Measurements from ENCODE around the gene BMP4.
"Not testable (repeated sequence)": the region's sequence is repeated elsewhere in the genome, so short reads cannot be mapped to it uniquely, and the experiment has no call there.

BMP4 gene

DNA sequence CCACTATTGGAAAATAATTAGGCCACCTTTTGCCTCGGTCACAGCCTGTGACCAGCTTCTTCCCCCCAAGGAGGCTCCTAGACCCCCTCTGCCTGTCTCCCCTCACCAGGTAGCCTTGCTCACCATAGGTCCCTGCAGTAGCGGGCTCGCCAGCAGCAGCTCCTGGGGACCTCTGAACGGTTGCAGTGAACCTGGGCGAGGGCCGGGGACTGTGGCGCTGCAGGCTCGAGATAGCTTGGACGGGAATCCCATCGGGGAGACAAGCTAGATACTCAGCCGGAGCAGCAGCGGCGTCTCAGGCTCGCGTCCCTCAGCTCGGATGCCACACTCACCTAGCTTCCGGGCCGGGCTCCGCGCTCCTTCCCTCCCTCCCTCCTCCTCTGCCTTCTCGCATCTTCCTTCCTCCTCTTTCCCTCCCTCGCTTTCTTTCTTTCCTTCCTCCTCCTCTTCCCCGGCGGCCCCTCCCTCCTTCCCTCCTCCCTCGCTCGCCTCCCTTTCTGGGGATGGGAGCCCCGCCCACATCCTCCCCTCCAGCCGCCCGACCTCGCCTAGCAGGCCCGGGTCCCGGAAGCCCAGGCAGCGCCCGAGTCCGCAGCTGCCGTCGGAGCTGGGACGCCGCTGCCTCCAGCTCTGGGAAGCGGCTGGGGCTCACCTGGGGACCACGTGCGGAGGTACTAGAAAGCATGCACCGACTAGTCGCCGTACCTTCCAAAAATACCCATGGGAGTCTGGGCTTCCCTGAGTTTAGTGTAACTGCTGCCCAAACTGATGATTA lies at the start of gene BMP4:
Gene BMP4, minus strand, starts transcription at position 399 of the 775 bp plus-strand sequence. CDS start 4,603 bp downstream, outside the sequence.
- peak in 1 of 2 experiments; percentile 80 for DNase-seq

DNA sequence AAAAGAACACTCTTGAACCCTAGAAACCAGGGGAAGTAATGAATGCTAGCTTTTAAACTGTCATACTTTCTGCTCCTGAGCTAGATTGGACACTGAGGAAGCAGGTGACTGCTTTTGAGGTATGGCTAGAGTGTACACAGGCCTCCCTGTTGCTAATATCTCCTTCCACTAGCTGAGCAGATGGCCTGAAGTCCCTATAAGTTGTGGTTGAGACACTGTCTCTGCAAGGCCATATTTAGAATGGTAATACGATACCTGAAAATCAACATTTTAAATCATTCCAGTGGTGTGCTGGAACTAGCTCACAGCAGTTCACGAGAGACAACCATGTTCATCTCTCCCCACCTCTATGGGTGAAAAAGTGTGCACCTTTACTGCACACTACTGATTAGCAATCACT lies 46.4 kb upstream of the BMP4 start:
- DNase-seq: peak in 1 of 2 experiments; percentile 19

DNA sequence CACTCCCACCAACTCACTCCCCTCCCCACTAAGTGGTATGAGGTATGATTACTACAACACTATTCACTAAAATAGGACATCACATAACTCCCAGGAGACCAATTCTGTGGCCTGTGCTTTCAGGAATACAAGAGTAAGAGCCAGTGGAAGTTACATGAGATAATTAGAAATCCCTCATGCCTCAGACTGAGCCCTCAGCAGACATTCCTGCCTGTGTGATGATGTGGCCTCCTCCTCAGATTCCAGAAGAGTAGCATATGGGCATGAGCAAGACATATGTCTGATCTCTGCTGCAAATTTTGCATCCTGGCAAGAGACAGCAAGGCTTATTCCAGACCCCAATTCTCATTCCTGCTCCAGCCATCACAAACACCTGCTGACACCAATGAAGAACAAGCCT lies 46.0 kb upstream of the BMP4 start:
- DNase-seq: no peak

DNA sequence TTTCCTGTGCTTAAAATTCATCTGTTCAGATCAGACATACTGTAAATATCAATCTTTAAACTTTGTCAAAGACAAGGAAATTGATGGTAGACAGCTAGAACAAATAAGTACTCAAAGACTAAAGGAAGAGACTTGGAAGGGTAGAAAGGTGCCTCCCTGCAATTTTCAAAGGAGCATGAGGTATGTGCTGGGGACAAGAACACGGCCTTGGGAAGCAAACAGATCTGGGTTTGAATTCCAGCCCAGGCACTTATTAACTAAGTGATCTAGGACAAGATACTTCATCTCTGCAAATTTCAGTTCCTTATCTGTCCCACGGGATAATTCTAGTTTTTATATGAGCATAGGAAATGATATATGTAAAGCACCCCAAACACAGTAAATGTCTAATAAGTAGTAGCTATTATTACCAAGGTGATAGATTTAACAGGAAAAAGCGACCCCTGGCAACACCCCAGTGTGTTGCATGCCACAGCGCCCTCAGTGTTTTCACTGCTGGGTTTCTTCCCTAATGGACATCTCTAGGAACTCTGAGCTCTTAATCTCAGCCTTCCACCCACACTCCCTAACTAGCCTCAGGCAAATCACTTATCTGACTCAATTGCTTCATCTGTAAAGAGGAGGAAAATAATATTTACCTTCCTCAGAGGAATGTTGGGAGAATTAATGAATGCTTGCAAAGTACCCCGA lies 44.7 kb upstream of the BMP4 start:
- DNase-seq: peak in 1 of 2 experiments; percentile 11

DNA sequence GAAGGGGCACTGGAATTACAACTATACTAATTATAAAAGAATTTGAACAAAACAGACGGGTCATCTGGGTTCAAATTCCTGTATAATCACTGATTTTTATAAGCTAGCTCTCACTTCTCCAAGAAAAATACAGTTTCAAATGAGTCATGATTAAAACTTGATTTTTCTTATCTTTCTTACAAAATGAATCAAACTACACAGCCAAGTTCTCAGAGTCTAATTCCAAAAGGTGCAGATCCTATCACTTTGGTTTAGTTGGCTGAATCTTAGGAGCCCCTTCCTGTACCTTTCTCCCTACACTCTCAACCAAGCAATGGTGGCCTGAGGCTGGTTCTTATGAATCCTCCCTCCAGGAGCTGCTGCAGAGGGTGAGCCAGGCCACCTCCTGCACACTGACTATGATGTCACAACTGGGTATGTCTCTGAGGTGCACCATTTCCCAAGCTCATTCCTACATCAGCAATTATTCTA lies 43.8 kb upstream of the BMP4 start:
- DNase-seq: no peak

DNA sequence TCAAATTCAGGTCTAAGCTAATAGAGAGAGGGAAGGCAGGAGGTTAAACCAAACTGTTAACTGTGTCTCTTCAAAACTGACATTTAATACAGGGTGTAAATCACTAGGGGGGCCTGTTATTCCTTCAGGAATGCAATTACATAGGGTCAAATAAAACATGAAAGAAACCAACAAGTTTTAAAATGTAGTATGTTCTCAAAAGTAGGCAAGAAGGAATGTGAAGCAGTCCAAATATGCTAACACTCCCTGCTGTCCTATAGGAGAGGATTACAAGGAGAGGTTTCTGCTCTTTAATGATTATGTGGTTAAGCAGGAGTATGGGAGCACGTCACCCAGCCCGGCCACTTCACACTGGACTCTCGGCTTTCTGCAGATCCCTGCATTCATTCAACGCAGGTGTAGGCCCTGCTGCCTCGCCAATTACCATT lies 42.5 kb upstream of the BMP4 start:
- DNase-seq: no peak

DNA sequence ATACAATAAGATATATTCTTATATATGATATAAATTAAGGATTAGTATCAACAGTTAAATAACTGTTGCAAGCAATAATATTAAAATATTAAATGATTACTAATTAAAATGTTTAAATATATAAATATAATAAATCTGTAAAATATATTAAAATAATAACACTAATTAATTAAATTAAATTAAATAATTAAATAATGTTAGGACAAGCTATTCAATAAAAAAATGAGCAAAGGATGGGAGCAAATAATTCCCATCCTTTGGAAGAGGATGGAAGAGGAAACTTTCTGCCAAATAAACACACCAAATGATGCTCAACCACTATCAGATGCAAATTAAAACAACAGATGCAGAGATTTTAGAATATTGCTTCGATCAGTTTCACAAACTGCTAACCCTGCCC lies 39.4 kb upstream of the BMP4 start:
- no peak for DNase-seq

DNA sequence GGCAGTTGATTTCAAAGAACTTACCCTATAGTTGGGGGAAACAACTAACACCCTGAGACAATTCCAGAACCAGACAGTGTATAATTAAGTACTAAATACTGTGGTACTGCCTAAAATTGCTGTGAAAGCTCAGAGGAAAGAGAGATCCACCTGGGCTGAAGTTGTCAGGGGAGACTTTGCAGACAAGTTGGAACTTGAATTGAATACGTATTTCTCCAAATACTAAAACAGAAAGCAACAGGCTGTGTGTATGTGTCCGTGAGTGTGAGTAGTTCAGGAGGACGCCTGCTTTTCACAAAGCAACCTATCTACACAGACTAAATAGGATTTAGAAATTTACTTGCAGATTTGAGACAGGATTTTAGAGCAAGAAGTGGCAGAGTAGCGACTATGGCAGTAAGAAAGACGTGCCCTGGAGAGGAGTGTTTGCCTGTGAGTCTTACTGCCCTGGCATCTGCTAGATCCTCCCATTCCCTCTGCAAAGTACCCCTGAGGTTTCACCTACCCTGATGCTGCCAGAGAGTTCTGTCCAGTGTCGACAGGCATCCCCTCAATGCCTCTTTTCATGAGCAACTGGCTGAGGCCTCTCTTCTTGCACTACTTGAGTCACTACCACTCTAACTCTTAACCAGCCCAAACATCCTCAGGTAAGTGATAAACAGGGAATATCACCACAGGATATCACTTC lies 37.4 kb upstream of the BMP4 start:
- no peak for DNase-seq

DNA sequence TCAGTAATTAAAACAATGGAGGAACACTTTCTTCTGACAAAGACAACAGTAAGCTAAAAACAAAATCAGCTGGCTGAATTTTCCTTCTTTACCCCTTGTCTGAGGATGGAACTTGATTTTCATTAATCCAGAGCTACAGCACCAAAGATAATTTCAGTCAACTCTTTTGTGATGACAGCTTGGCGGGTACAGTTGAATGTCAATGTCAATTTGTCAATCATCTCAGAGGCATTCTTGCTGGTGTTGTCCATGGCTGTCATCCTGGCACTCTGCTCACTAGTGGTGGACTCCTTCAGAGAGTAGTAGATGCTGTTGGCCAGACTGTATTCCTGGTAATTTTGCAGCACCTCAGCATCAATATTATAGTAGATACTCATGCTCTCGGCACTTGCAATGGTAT lies 34.4 kb upstream of the BMP4 start:
- DNase-seq: no peak

DNA sequence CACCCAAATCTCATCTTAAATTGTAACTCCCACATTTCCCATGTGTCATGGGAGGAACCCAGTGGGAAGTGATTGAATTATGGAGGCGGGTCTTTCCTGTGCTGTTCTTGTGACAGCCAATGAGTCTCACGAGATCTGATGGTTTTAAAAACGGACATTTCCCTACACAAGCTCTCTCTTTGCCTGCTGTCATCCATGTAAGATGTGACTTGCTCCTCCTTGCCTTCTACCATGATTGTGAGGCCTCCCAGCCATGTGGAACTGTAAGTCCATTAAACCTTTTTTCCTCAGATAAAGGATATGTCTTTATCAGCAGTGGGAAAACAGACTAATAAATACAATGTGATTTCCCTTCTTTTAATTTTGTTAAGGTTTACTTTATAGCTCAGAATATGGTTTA lies 30.1 kb upstream of the BMP4 start:
- DNase-seq: not testable (repeated sequence)

DNA sequence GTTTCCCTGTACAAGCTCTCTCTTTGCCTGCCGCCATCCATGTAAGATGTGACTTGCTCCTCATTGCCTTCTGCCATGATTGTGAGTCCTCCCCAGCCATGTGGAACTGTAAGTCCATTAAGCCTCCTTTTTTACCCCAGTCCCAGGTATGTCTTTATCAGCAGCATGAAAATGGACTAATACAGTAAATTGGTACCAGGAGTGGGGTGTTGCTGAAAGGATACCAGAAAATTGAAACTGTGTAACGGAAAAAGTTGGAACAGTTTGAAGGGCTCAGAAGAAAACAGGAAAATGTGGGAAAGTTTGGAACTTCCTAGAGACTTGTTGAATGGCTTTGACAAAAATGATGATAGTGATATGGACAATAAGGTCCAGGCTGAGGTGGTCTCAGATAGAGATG lies 28.3 kb upstream of the BMP4 start:
- not testable (repeated sequence) for DNase-seq

DNA sequence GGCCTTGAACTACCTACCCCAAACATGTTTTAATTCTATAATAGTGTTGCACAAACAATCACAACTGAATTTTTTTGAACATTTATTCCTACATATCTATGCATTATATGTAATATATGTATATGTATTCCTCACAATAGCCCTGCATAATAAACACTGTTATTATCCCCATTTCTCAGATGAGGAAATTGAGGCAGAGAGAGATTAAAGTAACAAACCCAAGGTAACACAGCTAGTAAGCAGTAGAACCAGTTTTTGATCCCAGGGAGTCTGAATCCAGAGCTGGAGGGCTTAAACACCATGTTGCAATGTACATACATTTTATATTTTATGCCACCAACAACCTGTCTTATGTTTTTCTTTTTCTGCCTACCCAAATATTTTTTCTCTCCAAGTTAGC lies 26.5 kb upstream of the BMP4 start:
- DNase-seq: no peak

DNA sequence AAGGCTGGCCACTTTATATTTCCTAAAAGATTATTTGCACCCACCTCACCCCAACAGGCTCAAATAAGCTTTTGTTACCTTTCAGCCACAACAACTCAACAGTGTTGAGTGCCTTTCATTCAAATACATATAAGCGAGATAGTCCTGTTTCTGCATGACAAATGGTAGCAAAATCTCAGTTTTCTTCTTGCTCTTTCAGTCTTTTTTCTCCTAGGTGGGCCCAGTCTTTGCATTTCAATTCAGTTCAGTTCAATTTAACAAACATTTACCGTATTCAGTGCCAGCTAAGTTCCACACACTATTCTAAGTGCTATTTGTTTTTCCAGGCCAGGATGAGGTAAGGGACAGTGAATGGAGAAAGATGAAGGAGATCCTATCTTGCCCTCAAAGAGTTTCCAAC lies 25.9 kb upstream of the BMP4 start:
- no peak for DNase-seq

DNA sequence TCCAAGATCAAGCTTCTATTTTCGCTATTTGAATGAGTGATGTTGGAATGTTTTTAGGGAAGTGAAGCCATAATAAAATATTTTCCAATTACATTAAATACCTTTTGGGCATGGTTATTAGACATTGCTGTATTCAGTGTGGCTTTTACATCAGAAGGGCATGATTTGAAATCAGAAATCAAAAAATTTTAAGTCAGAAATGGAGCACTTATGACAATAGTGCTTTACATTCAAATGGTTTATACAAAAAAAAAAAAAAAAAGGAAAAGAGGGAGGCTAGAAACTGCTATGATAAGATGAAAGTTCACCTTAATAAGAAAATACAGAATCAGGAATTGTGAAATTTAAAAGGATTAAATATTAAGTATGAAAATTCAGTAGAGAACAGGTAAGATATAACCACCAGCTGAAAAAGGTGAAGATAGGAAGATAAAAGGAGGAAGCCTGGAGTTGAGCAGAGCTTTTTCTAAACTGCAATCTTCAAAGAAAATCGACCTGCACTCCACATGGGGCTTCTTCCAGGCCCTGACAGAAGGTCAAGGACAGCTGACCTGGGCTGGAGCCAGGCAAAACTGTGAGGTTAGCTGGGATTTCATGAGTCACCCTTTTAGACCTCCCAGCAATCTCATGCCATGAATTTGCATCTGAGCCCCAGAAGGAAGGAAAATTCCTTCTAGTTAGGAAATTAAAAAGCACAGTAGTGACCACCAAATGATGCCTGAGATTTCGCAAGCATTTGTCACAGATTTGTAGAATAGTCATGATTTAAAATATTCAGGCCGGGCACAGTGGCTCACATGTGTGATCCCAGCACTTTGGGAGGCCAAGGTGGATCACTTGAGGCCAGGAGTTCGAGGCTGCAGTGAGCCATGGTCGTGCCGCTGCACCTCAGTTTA lies 23.4 kb upstream of the BMP4 start:
- DNase-seq: no peak

DNA sequence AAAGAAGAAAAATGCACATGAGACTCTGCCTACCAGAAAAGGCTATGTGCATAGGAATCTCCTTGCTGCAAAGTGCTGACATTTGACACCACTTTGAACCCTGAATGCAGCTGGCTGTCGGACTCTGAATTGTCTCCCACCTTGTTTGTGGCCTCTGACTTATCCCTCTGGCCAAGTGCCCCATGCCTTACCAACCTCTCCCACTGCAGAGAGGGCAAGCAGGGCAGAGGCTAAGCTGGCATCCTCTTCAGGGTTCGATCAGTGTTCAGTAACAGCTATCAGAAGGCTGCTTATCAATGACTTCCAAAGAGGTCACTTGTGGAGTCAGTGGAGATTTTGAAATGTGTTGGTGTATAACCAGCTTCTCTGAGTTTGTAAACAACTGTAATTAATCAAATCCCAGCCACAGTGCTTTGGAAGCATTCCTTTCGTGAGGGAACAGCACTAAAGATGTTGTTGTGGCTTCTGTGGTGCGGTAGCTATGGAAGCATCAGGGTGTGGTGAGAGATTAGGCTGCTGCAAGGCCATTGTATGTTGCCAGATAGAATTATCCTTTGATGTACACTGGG lies 22.6 kb upstream of the BMP4 start:
- no peak for DNase-seq

DNA sequence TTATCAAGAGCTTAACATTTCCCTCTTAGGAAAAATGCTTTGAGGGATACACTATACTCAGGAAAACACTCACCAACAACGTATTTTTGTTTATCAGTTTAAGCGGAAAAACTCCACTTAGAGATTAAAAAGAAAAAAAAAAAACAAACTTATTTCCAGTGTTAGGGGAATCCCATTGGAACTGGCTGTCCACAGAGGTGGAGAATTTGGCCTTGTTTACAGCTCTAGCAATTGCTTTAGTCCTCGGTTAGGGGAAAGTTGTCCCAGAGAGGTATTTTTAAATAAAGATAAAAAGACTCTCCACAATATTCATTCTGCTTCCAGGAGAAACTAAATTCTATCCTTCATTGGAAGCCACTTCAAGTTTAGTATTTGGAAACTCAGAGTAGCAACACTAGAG lies 21.6 kb upstream of the BMP4 start:
- no peak for DNase-seq

DNA sequence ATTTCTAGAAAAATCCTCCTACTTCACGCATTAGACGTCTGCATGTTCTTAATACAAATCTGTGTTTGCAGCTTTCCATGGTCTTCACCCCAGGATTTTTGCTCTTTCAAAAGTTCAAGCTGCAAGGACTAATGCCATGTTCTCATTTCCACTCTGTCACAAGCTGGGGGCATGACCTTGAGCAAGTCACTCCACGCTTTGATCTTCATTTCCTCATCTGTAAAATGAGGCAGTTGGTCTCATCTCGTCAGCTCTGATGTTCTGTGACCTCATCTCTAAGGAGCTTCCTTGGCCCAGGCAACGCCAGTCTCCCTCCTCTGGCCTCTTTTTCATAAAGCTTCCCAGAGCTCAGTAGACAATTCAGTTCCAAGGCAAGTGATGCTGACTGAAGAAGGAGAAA lies 18.8 kb upstream of the BMP4 start:
- DNase-seq: no peak

DNA sequence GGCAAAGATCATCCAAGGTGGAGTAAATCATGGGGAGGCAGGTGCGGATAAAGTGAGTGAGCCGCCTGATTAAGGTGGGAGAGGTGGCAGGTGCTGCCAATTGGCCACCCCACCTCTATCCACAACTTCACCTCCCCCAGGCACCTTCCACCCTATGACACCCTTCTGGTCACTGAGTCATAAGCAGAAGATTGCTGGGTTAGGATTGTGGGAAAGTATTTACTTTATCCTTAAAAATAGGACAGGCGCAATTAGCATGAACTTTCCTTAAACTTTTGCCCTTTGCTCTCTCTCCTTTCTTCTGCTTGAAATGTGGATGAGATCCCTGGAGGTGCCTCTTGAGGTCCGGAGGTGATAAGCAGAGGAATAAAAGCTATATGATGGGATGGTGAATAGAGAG lies 14.9 kb upstream of the BMP4 start:
- DNase-seq: no peak

DNA sequence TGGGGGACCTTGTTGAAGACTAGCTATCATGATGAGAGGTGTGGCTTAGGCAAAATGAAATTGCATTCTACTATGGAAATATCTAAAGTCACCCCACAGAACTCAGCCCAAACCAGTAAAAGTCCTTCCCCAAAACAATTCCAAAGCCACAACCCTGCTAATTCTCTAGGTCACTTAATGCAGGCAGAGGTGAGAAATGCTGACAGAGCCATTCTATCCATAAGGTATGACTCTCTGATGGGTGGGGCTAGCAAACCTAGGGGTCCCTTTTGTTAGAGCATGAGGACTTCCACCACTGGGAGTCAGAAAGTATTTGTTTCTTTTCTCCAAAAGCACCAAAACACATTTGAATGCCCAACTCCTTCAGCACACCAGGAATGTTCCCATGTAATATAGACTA lies 12.7 kb upstream of the BMP4 start:
- DNase-seq: no peak

DNA sequence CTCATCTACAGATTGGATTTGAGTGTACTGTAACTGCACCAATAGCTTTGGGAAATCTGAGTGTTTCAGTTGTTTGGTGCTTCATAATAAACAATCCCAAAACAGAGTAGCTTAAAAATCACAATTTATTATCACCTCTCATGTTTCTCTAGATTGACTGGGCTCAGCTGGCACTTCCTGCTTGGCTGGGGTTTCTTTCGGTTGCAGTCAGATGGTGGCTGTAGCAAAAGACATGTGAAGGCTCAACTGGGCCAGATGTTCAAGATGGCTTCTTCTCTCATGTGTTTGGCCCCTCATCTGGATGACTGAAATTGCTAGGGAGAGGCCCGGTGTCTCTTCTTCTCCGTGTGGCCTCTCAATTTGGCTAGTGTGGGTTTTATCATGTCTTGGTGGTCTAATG lies 12.1 kb upstream of the BMP4 start:
- DNase-seq: no peak

DNA sequence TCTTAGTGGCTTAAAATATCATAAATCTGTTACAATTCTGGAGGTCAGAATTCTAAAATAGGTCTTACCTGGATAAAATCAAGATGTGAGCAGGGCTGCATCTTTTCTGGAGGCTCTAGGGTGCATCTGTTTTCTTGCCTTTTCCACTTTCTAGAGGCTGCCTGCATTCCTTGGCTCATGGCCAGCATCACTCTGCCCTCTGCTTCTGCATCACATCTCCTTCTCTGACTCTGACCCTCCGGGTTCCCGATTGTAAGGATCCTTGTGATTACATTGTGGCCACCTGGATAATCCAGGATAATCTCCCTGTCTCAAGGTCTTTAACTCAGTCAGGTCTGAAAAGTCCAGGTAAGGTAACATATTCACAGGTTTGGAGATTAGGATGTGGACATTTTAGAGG lies 11.0 kb upstream of the BMP4 start:
- no peak for DNase-seq

DNA sequence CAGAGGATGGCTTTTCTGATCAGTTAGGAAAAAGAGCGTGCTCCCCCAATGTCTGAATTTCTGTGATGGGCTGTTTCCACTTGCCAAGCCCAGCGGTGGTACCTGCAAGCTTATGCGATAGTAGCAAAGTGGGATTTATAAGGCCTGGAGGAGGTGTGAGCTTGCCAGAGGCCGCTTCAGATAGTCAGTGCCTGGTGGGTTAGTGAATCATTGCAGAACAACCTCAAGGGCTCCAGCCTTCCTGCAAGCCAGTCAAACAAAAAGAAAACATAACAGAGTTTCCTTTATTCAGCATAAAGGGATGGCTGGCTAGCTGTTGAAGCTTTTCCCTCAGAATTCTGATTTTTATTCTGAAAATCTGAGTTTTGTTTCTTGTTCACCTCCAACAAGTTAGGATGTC lies 7.6 kb upstream of the BMP4 start:
- DNase-seq: no peak
